ENCODE measurements around the gene VCP.

Gene VCP

GRCh38 chr9:35103660-35104191, 31.3 kb upstream of the VCP start:
- no peak for DNase-seq (ENCODE audit: low spot score)

- DNase-seq (ENCODE audit: low spot score): peak; percentile 97
These were observed 30.6 kb upstream of the VCP start, which contains the start of gene STOML2 for GRCh38 chr9:35102769-35103659. STOML2 (minus strand) TSS chr9:35103131; CDS start chr9:35103094, 37 bp downstream.

GRCh38 chr9:35102465-35102768, 30.0 kb upstream of the VCP start:
- no peak for DNase-seq (ENCODE audit: low spot score)

GRCh38 chr9:35097573-35097972, 25.1 kb upstream of the VCP start:
- no peak for DNase-seq (ENCODE audit: low spot score)

- peak; percentile 69 for DNase-seq (ENCODE audit: low spot score)
These were observed 23.8 kb upstream of the VCP start, which contains the start of gene PIGO for GRCh38 chr9:35096035-35096849. PIGO (minus strand) TSS chr9:35096591; CDS start chr9:35095565, 1,026 bp downstream.

GRCh38 chr9:35091536-35091935, 19.1 kb upstream of the VCP start:
- DNase-seq (ENCODE audit: low spot score): no peak

GRCh38 chr9:35089434-35089833, 17.0 kb upstream of the VCP start:
- no peak for DNase-seq (ENCODE audit: low spot score)

GRCh38 chr9:35085078-35085477, 12.7 kb upstream of the VCP start:
- DNase-seq (ENCODE audit: low spot score): no peak

- DNase-seq (ENCODE audit: low spot score): peak; percentile 87
These were observed 7.3 kb upstream of the VCP start, which contains the start of gene FANCG for GRCh38 chr9:35079426-35080341. FANCG (minus strand) TSS chr9:35079942; CDS start chr9:35079524, 418 bp downstream.

- DNase-seq (ENCODE audit: low spot score): no peak
These were observed 6.6 kb upstream of the VCP start for GRCh38 chr9:35079041-35079425.

GRCh38 chr9:35078066-35078465, 5.6 kb upstream of the VCP start:
- DNase-seq (ENCODE audit: low spot score): no peak

- DNase-seq (ENCODE audit: low spot score): no peak
These were observed 4.4 kb upstream of the VCP start for GRCh38 chr9:35076848-35077247.

GRCh38 chr9:35075358-35075757, 2.9 kb upstream of the VCP start:
- no peak for DNase-seq (ENCODE audit: low spot score)

- no peak for DNase-seq (ENCODE audit: low spot score)
These were observed 2.4 kb upstream of the VCP start for GRCh38 chr9:35074791-35075190.

- DNase-seq (ENCODE audit: low spot score): no peak
These were observed 1.7 kb upstream of the VCP start for GRCh38 chr9:35074141-35074540.

- no peak for DNase-seq (ENCODE audit: low spot score)
These were observed 821 bp upstream of the VCP start for GRCh38 chr9:35073279-35073612.

GRCh38 chr9:35071814-35072460, 488 bp downstream of the VCP start:
- DNase-seq (ENCODE audit: low spot score): peak; percentile 57

- DNase-seq (ENCODE audit: low spot score): no peak
These were observed 1.3 kb downstream of the VCP start for GRCh38 chr9:35070823-35071813.

GRCh38 chr9:35069020-35069419, 3.4 kb downstream of the VCP start:
- DNase-seq (ENCODE audit: low spot score): no peak

- no peak for DNase-seq (ENCODE audit: low spot score)
These were observed 5.4 kb downstream of the VCP start for GRCh38 chr9:35067056-35067455.
